ELR (cell line): ENCODE measurements around the gene IFI30.
A peak's percentile ranks its signal among the peaks of the same experiment; 100 is the strongest.
"Not testable (repeated sequence)": the region's sequence is repeated elsewhere in the genome, so short reads cannot be mapped to it uniquely, and the experiment has no call there.

Source experiments
- DNase-seq: peaks from one replicate; pipeline ENCODE4 v3.0.0-alpha.2; 2015; ENCODE audit warnings: low read depth

The IFI30 gene

GRCh38 chr19:18152817-18153555, 20.6 kb upstream of the IFI30 start, which contains the start of gene PIK3R2:
TSS of gene PIK3R2 (plus strand) at chr19:18153163. CDS start at chr19:18155880, 2,717 bp downstream.
- peak; percentile 100 for DNase-seq

- peak; percentile 37 for DNase-seq
These were observed 20.0 kb upstream of the IFI30 start for GRCh38 chr19:18153556-18154134.

GRCh38 chr19:18155095-18156087, 18.2 kb upstream of the IFI30 start:
- DNase-seq: no peak

GRCh38 chr19:18156268-18156667, 17.3 kb upstream of the IFI30 start:
- no peak for DNase-seq

- DNase-seq: peak; percentile 47
These were observed 16.7 kb upstream of the IFI30 start for GRCh38 chr19:18156841-18157464.

GRCh38 chr19:18157465-18158063, 16.0 kb upstream of the IFI30 start:
- no peak for DNase-seq

- DNase-seq: no peak
These were observed 15.1 kb upstream of the IFI30 start for GRCh38 chr19:18158467-18158866.

- not testable (repeated sequence) for DNase-seq
These were observed 14.5 kb upstream of the IFI30 start for GRCh38 chr19:18159059-18159616.

- no peak for DNase-seq
These were observed 13.8 kb upstream of the IFI30 start for GRCh38 chr19:18159810-18160209.

GRCh38 chr19:18160493-18160970, 13.1 kb upstream of the IFI30 start:
- DNase-seq: peak; percentile 28

GRCh38 chr19:18160971-18161635, 12.5 kb upstream of the IFI30 start:
- peak; percentile 75 for DNase-seq

- no peak for DNase-seq
These were observed 12.0 kb upstream of the IFI30 start for GRCh38 chr19:18161636-18162002.

GRCh38 chr19:18164072-18164471, 9.5 kb upstream of the IFI30 start:
- no peak for DNase-seq

GRCh38 chr19:18165794-18166544, 7.6 kb upstream of the IFI30 start:
- no peak for DNase-seq

- no peak for DNase-seq
These were observed 6.6 kb upstream of the IFI30 start for GRCh38 chr19:18167011-18167410.

- DNase-seq: peak; percentile 63
These were observed 5.5 kb upstream of the IFI30 start for GRCh38 chr19:18167975-18168645.

- no peak for DNase-seq
These were observed 4.8 kb upstream of the IFI30 start for GRCh38 chr19:18168673-18169381.

- no peak for DNase-seq
These were observed 2.8 kb upstream of the IFI30 start for GRCh38 chr19:18170714-18171255.
